ENCODE measurements around the gene THEMIS.
A peak's percentile ranks its signal among the peaks of the same experiment; 100 is the strongest.

GRCh38 chr6:127855542-127856159 lies 45.2 kb downstream of the THEMIS start:
- TF ChIP-seq, protein P1, sequence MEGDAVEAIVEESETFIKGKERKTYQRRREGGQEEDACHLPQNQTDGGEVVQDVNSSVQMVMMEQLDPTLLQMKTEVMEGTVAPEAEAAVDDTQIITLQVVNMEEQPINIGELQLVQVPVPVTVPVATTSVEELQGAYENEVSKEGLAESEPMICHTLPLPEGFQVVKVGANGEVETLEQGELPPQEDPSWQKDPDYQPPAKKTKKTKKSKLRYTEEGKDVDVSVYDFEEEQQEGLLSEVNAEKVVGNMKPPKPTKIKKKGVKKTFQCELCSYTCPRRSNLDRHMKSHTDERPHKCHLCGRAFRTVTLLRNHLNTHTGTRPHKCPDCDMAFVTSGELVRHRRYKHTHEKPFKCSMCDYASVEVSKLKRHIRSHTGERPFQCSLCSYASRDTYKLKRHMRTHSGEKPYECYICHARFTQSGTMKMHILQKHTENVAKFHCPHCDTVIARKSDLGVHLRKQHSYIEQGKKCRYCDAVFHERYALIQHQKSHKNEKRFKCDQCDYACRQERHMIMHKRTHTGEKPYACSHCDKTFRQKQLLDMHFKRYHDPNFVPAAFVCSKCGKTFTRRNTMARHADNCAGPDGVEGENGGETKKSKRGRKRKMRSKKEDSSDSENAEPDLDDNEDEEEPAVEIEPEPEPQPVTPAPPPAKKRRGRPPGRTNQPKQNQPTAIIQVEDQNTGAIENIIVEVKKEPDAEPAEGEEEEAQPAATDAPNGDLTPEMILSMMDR (IDR thresholded peaks at IDR 0.05): peak; percentile 67
- TF ChIP-seq EZH2 (IDR thresholded peaks at IDR 0.05) (no peak), EZH2phosphoT487 (IDR thresholded peaks at IDR 0.05) (no peak)
